A549 (cell line): ENCODE measurements around the gene NOTCH4. TPM values are rescaled to one million over a fixed set of nuclear protein-coding genes. Genes with fewer than 3 reads are reported as not detected.

Experiments
- ATAC-seq, 2 experiments: fragments of 200-7000 bp in 1 of 2; fragments of >200 bp in 1 of 2; cut with Nextera tagmentation in 1 of 2; cut with Tn5 transposase in 1 of 2; 3 replicates each; pipeline versions ENCODE4 v1.8.0 to v1.9.1; 2018 to 2020; ENCODE audit warnings: mild to moderate bottlenecking in 1 of 2, moderate library complexity in 1 of 2
- CTCF ChIA-PET: fragments of 300-600 bp; sonication (Branson Sonifier 250); formaldehyde crosslinking; extraction: SDS; loops from one replicate; lab custom pipeline; 2021; ENCODE audit warnings: antibody characterized with exemption, inconsistent platforms; lab: Yijun Ruan, JAX
- POLR2A ChIA-PET: fragments of 350-600 bp; formaldehyde crosslinking; extraction: SDS; loops from one replicate; lab custom pipeline; 2021; ENCODE audit warnings: antibody characterized with exemption, inconsistent platforms; lab: Yijun Ruan, JAX
- DNase-seq, 2 experiments: peaks; one replicate each; pipeline versions ENCODE4 v3.0.0 to v3.0.0-alpha.2; 2011 to 2016; ENCODE audit warnings: low read depth in 1 of 2, low spot score in 1 of 2
- FAIRE-seq: peaks from 2 replicates; lab custom pipeline; 2011; peaks lifted over from hg19 to GRCh38; lab: Jason Lieb, UNC
- H3K27ac ChIP-seq, 2 experiments: fragments of >200 bp; sonication (Bioruptor Twin); formaldehyde crosslinking; 3 replicates each; pipeline ENCODE4 v1.5.1; 2016 to 2017
- H3K4me1 ChIP-seq: fragments of >200 bp; sonication (Bioruptor Twin); formaldehyde crosslinking; 3 replicates; pipeline ENCODE4 v1.6.1; 2016
- H3K4me2 ChIP-seq: fragments of >200 bp; sonication (Bioruptor Twin); formaldehyde crosslinking; 3 replicates; pipeline ENCODE4 v1.6.1; 2016
- H3K4me3 ChIP-seq: fragments of >200 bp; sonication (Bioruptor Twin); formaldehyde crosslinking; 3 replicates; pipeline ENCODE4 v1.5.1; 2016
- H3K9me3 ChIP-seq: fragments of >200 bp; sonication (Bioruptor Twin); formaldehyde crosslinking; 3 replicates; pipeline ENCODE4 v1.6.1; 2016
- BHLHE40 ChIP-seq: IDR thresholded peaks from 2 replicates; pipeline ENCODE4 v1.6.1; 2012; ENCODE audit warnings: low read depth, low read length, inconsistent platforms
- CHD2 ChIP-seq: fragments of 150-350 bp; IDR thresholded peaks from 2 replicates; pipeline ENCODE4 v1.6.1; 2014; ENCODE audit warnings: low read length; ENCODE audit not compliant: partially characterized antibody
- EHMT2 ChIP-seq: fragments of 200-600 bp; sonication (generic); IDR thresholded peaks from 2 replicates; pipeline ENCODE4 v1.6.1; 2016; ENCODE audit warnings: antibody characterized with exemption, low read depth, mild to moderate bottlenecking, moderate library complexity
- FOXS1 ChIP-seq: fragments of 250-450 bp; sonication (Bioruptor Pico); IDR thresholded peaks from 2 replicates; pipeline ENCODE4 v1.5.0; 2020; ENCODE audit warnings: mild to moderate bottlenecking, moderate library complexity
- HDAC2 ChIP-seq: fragments of 200-600 bp; sonication (generic); IDR thresholded peaks from 2 replicates; pipeline ENCODE4 v1.6.1; 2016
- HOXB13 ChIP-seq: fragments of 250-450 bp; sonication (Bioruptor Pico); IDR thresholded peaks from 2 replicates; pipeline ENCODE4 v1.5.0; 2020; ENCODE audit warnings: low read depth, mild to moderate bottlenecking, moderate library complexity
- HOXB5 ChIP-seq: fragments of 250-450 bp; sonication (Bioruptor Pico); IDR thresholded peaks from 2 replicates; pipeline ENCODE4 v1.5.0; 2020; ENCODE audit warnings: mild to moderate bottlenecking, moderate library complexity
- KDM5A ChIP-seq: fragments of 200-600 bp; sonication (generic); IDR thresholded peaks from 2 replicates; pipeline ENCODE4 v1.6.1; 2016; ENCODE audit warnings: antibody characterized with exemption, mild to moderate bottlenecking
- POLR2A ChIP-seq: IDR thresholded peaks from 2 replicates; pipeline ENCODE4 v1.6.1; 2012; ENCODE audit warnings: mild to moderate bottlenecking, low read length
- POLR2AphosphoS2 ChIP-seq: conservative IDR thresholded peaks from 2 replicates; pipeline ENCODE4 v1.6.1; 2012; ENCODE audit warnings: low read length, improper control_type of control experiment, inconsistent platforms
- RNF2 ChIP-seq: fragments of 200-600 bp; sonication (generic); IDR thresholded peaks from 2 replicates; pipeline ENCODE4 v1.6.1; 2016; ENCODE audit warnings: low read depth, mild to moderate bottlenecking, antibody characterized with exemption, moderate library complexity, borderline replicate concordance
- ZC3H11A ChIP-seq: fragments of 450-650 bp; IDR thresholded peaks from 2 replicates; pipeline ENCODE4 v1.6.1; 2014; ENCODE audit warnings: antibody characterized with exemption, mild to moderate bottlenecking
- polyA plus RNA-seq, 4 experiments: library from polyadenylated mRNA; depleted of rRNA in 3 of 4; stranded (reverse); fragments of >200 nt; fragmentation: RNase III in 1 of 4; extraction: RNeasy Plus Mini Kit Qiagen cat#74134 plus additional on column Dnase treatment in 1 of 4; gene quantifications; 2 replicates in 3 of 4; 3 replicates in 1 of 4; pipeline ENCODE4 v1.2.3, GENCODE V29; 2011 to 2017
- TF ChIP-seq, protein P1 (sequence below): fragments of 250-450 bp; sonication (Bioruptor Pico); IDR thresholded peaks from 2 replicates; pipeline ENCODE4 v1.5.0; 2021; ENCODE audit warnings: mild to moderate bottlenecking, moderate library complexity, borderline replicate concordance
- TF ChIP-seq, protein P2 (sequence below): IDR thresholded peaks from 2 replicates; pipeline ENCODE4 v1.6.1; 2012; ENCODE audit warnings: low read depth, borderline replicate concordance
- TF ChIP-seq, protein P3 (sequence below): fragments of >200 bp; sonication (Bioruptor Twin); formaldehyde crosslinking; IDR thresholded peaks from 3 replicates; pipeline ENCODE4 v1.5.1; 2016
- TF ChIP-seq, protein P4 (sequence below): fragments of >200 bp; sonication (Bioruptor Twin); formaldehyde crosslinking; IDR thresholded peaks from 2 replicates; pipeline ENCODE4 v1.6.1; 2016
- TF ChIP-seq, protein P5 (sequence below): fragments of 150-350 bp; IDR thresholded peaks from 2 replicates; pipeline ENCODE4 v1.6.1; 2014; ENCODE audit warnings: low read depth, mild to moderate bottlenecking, low read length
- TF ChIP-seq, protein P6 (sequence below): fragments of 450-650 bp; IDR thresholded peaks from 2 replicates; pipeline ENCODE4 v1.6.1; 2014; ENCODE audit warnings: antibody characterized with exemption

The NOTCH4 gene
- polyA plus RNA-seq, 2 of the 4 experiments (the other 2 are of a cell fraction) = 0.32 to 0.70 TPM

DNA sequence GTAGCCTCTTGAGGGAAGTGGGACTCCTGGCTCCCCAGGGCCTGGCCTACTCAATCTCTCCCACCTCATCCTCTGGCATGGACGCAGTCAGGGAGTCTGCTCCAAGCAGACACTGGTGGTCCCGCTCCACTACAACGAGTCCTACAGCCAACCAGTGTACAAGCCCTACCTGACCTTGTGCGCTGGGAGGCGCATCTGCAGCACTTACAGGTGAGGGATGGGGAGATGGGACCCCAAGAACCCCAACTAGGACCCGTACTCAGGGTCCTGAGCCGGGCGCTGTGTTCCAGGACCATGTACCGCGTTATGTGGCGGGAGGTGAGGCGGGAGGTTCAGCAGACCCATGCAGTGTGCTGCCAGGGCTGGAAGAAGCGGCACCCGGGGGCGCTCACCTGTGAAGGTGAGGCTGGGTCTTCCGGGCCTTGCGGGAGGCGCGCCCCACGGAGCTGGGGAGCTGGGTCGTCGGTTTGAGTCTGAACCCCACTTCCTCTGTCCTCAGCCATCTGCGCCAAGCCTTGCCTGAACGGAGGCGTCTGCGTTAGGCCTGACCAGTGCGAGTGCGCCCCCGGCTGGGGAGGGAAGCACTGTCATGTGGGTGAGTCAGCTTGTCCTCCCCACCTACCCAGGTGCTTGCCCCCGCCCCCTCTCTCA, 57.3 kb downstream of the NOTCH4 start (continued):
- TF ChIP-seq, protein P1, sequence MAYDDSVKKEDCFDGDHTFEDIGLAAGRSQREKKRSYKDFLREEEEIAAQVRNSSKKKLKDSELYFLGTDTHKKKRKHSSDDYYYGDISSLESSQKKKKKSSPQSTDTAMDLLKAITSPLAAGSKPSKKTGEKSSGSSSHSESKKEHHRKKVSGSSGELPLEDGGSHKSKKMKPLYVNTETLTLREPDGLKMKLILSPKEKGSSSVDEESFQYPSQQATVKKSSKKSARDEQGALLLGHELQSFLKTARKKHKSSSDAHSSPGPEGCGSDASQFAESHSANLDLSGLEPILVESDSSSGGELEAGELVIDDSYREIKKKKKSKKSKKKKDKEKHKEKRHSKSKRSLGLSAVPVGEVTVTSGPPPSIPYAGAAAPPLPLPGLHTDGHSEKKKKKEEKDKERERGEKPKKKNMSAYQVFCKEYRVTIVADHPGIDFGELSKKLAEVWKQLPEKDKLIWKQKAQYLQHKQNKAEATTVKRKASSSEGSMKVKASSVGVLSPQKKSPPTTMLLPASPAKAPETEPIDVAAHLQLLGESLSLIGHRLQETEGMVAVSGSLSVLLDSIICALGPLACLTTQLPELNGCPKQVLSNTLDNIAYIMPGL = no peak
- no peak for TF ChIP-seq HDAC2

DNA sequence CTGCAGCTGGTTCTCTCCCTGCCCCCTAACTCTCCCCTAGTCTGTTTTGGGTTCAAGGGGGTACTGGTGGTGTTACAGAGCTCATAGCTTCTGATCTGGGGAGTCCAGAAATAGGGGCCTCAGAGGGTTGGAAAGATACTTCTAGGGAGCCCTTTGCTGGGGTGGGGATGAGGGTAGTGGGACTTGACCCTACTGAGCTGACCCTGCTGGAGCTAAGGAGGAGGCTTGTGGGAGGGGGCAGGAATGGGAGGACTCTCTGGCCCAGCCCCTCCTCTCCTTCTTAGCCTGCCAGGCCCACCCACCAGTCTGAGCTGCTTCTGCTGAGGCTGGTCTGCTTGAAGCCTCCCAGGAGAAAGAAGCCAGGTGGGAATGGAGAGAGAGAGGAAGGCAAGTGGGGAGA, 59.6 kb downstream of the NOTCH4 start, which contains the start of gene EGFL8:
TSS of gene EGFL8 (plus strand) at position 301 of the 400 bp plus-strand sequence. CDS start 1,571 bp downstream, outside the sequence.
- Histone ChIP-seq H3K27ac (no peak within 1 kb of the TSS), H3K9me3 (no peaks in the 10 kb centered on the region), H3K4me2 (no peak within 1 kb of the TSS), H3K4me1 (no peaks in the 10 kb centered on the region)
- ATAC-seq (no peak), FAIRE-seq (no peak), DNase-seq (no peak)
- CTCF ChIA-PET = interaction anchor here (0.9 to 1.3 kb wide), 6 partner anchors 8 to 45 kb away, joined by 3 to 5 read pairs (median 3); no protein-coding TSS in a partner anchor
- no peak for TF ChIP-seq HOXB13 (CRISPR knock-in tag)
- TF ChIP-seq BHLHE40 = no peak
- TF ChIP-seq, protein P2, sequence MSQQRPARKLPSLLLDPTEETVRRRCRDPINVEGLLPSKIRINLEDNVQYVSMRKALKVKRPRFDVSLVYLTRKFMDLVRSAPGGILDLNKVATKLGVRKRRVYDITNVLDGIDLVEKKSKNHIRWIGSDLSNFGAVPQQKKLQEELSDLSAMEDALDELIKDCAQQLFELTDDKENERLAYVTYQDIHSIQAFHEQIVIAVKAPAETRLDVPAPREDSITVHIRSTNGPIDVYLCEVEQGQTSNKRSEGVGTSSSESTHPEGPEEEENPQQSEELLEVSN = no peak
- no peak for TF ChIP-seq HDAC2
- TF ChIP-seq, protein P3, sequence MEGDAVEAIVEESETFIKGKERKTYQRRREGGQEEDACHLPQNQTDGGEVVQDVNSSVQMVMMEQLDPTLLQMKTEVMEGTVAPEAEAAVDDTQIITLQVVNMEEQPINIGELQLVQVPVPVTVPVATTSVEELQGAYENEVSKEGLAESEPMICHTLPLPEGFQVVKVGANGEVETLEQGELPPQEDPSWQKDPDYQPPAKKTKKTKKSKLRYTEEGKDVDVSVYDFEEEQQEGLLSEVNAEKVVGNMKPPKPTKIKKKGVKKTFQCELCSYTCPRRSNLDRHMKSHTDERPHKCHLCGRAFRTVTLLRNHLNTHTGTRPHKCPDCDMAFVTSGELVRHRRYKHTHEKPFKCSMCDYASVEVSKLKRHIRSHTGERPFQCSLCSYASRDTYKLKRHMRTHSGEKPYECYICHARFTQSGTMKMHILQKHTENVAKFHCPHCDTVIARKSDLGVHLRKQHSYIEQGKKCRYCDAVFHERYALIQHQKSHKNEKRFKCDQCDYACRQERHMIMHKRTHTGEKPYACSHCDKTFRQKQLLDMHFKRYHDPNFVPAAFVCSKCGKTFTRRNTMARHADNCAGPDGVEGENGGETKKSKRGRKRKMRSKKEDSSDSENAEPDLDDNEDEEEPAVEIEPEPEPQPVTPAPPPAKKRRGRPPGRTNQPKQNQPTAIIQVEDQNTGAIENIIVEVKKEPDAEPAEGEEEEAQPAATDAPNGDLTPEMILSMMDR = no peak
- TF ChIP-seq RNF2 = no peak
- TF ChIP-seq HOXB5 (CRISPR knock-in tag) = no peak
- TF ChIP-seq, protein P4, sequence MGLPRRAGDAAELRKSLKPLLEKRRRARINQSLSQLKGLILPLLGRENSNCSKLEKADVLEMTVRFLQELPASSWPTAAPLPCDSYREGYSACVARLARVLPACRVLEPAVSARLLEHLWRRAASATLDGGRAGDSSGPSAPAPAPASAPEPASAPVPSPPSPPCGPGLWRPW = no peak
- TF ChIP-seq ZC3H11A = no peak
- TF ChIP-seq EHMT2 = no peak
- TF ChIP-seq FOXS1 (CRISPR knock-in tag) = no peak
- no peak for TF ChIP-seq KDM5A
- no peak for TF ChIP-seq CHD2
- TF ChIP-seq, protein P5, sequence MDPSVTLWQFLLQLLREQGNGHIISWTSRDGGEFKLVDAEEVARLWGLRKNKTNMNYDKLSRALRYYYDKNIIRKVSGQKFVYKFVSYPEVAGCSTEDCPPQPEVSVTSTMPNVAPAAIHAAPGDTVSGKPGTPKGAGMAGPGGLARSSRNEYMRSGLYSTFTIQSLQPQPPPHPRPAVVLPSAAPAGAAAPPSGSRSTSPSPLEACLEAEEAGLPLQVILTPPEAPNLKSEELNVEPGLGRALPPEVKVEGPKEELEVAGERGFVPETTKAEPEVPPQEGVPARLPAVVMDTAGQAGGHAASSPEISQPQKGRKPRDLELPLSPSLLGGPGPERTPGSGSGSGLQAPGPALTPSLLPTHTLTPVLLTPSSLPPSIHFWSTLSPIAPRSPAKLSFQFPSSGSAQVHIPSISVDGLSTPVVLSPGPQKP = no peak
- TF ChIP-seq POLR2AphosphoS2 = no peak
- TF ChIP-seq, protein P6, sequence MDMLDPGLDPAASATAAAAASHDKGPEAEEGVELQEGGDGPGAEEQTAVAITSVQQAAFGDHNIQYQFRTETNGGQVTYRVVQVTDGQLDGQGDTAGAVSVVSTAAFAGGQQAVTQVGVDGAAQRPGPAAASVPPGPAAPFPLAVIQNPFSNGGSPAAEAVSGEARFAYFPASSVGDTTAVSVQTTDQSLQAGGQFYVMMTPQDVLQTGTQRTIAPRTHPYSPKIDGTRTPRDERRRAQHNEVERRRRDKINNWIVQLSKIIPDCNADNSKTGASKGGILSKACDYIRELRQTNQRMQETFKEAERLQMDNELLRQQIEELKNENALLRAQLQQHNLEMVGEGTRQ = no peak
- no peak for TF ChIP-seq POLR2A
- TF ChIP-seq, all 56 proteins: peak for 0
- POLR2A ChIA-PET = no interaction called here
- no peak within 1 kb of the TSS for H3K4me3 ChIP-seq
